ENCODE results near the gene GIT2.
"Not testable (repeated sequence)": the region's sequence is repeated elsewhere in the genome, so short reads cannot be mapped to it uniquely, and the experiment has no call there.

Gene GIT2

GRCh38 chr12:110010853-110011723 lies 14.9 kb upstream of the GIT2 start:
- no peak overlapping the region for H3K4me3 ChIP-seq (ENCODE audit: low read depth, low read length)
- peaks cover 10 to 29% of the 10 kb centered on the region in 2 experiments for H3K36me3 ChIP-seq (ENCODE audit: control insufficient read depth in 2 of 2, insufficient read depth in 1 of 2, low read length in 2 of 2)
- no peak overlapping the region for H3K27ac ChIP-seq (ENCODE audit: extremely low read depth, low read depth, low read length)
- no peaks in the 10 kb centered on the region for H3K4me1 ChIP-seq (ENCODE audit: control insufficient read depth, insufficient read depth, low read length)
- ChIA-PET CTCF (no interaction called here), POLR2A (interaction anchor here (1.3 kb wide), 1 partner anchor 13 kb away, joined by 7 read pairs; the partner anchor contains the start of gene ANKRD13A)
- H3K9me3 ChIP-seq (ENCODE audit: control insufficient read depth, insufficient read depth, low read depth, low read length): no peaks in the 10 kb centered on the region
- TF ChIP-seq HOXA7 (CRISPR knock-in tag; IDR thresholded peaks at IDR 0.05; ENCODE audit: borderline replicate concordance) (no peak), ZNF2 (tag by site-specific recombination; IDR thresholded peaks at IDR 0.05) (no peak), ZNF138 (tag by site-specific recombination; IDR thresholded peaks at IDR 0.05; ENCODE audit: borderline replicate concordance) (no peak), SP2 (tag by site-specific recombination; IDR thresholded peaks at IDR 0.05) (no peak), PRDM1 (tag by site-specific recombination; IDR thresholded peaks at IDR 0.05) (no peak), ZNF132 (tag by site-specific recombination; IDR thresholded peaks at IDR 0.05; ENCODE audit: borderline replicate concordance) (no peak), GFI1B (tag by site-specific recombination; IDR thresholded peaks at IDR 0.05) (no peak), ZFHX2 (tag by site-specific recombination; conservative IDR thresholded peaks at IDR 0.05) (no peak), ZFP41 (tag by site-specific recombination; IDR thresholded peaks at IDR 0.05; ENCODE audit: borderline replicate concordance) (no peak), KLF7 (tag by site-specific recombination; IDR thresholded peaks at IDR 0.05; ENCODE audit: borderline replicate concordance) (no peak), ZNF544 (tag by site-specific recombination; IDR thresholded peaks at IDR 0.05) (no peak), ZNF26 (tag by site-specific recombination; IDR thresholded peaks at IDR 0.05) (no peak), FEZF1 (tag by site-specific recombination; IDR thresholded peaks at IDR 0.05) (no peak), ZBTB44 (tag by site-specific recombination; IDR thresholded peaks at IDR 0.05) (no peak), ZNF266 (tag by site-specific recombination; IDR thresholded peaks at IDR 0.05; ENCODE audit: low read depth) (no peak)

- peaks cover 7 to 18% of the 10 kb centered on the region in 2 experiments for H3K36me3 ChIP-seq (ENCODE audit: control insufficient read depth in 2 of 2, insufficient read depth in 1 of 2, low read length in 2 of 2)
- H3K9me3 ChIP-seq (ENCODE audit: control insufficient read depth, insufficient read depth, low read depth, low read length); POLR2A ChIA-PET; H3K4me1 ChIP-seq (ENCODE audit: control insufficient read depth, insufficient read depth, low read length); H3K27ac ChIP-seq (ENCODE audit: extremely low read depth, low read depth, low read length); H3K4me3 ChIP-seq (ENCODE audit: low read depth, low read length); CTCF ChIA-PET: not testable (repeated sequence)
These were observed 12.7 kb upstream of the GIT2 start for GRCh38 chr12:110008681-110009398.

- POLR2A ChIA-PET: no interaction called here
- no peak overlapping the region for H3K4me3 ChIP-seq (ENCODE audit: low read depth, low read length)
- peaks cover 0 to 16% of the 10 kb centered on the region in 2 experiments; a peak in 1 of 3 replicates for H3K36me3 ChIP-seq (ENCODE audit: control insufficient read depth in 2 of 2, insufficient read depth in 1 of 2, low read length in 2 of 2)
- no peaks in the 10 kb centered on the region for H3K4me1 ChIP-seq (ENCODE audit: control insufficient read depth, insufficient read depth, low read length)
- CTCF ChIA-PET: no interaction called here
- H3K9me3 ChIP-seq (ENCODE audit: control insufficient read depth, insufficient read depth, low read depth, low read length): no peaks in the 10 kb centered on the region
- H3K27ac ChIP-seq (ENCODE audit: extremely low read depth, low read depth, low read length): no peak overlapping the region
- TF ChIP-seq ZNF843 (tag by site-specific recombination; IDR thresholded peaks at IDR 0.05): no peak
- no peak for TF ChIP-seq ZNF23 (tag by site-specific recombination; IDR thresholded peaks at IDR 0.05; ENCODE audit: borderline replicate concordance)
- TF ChIP-seq ZNF785 (tag by site-specific recombination; IDR thresholded peaks at IDR 0.05): no peak
- no peak for TF ChIP-seq ZNF501 (tag by site-specific recombination; IDR thresholded peaks at IDR 0.05)
- no peak for TF ChIP-seq ZNF518A (tag by site-specific recombination; conservative IDR thresholded peaks at IDR 0.05; ENCODE audit: low read depth)
- TF ChIP-seq ZFP41 (tag by site-specific recombination; IDR thresholded peaks at IDR 0.05; ENCODE audit: borderline replicate concordance): no peak
- TF ChIP-seq SP3 (tag by site-specific recombination; IDR thresholded peaks at IDR 0.05): no peak
These were observed 11.7 kb upstream of the GIT2 start for GRCh38 chr12:110007881-110008280.
